Ovary (tissue), 3 donors: ENCODE results near the gene HSD3B7.

Source experiments
- CTCF ChIP-seq, 3 donors: fragments of 450-650 bp in 2 of 3; fragments of 200-600 bp in 1 of 3; IDR thresholded peaks; one replicate each; pipeline versions ENCODE4 v1.5.1 to v1.8.0; 2016 to 2022; ENCODE audit warnings: antibody characterized with exemption in 3 of 3, mild to moderate bottlenecking in 1 of 3
- POLR2A ChIP-seq: fragments of 450-650 bp; IDR thresholded peaks from one replicate; pipeline ENCODE4 v1.6.1; 2017; ENCODE audit warnings: antibody characterized with exemption, mild to moderate bottlenecking, moderate library complexity
- donor health status: DM: no; HTN: no; CAD: no.

- no peak for TF ChIP-seq CTCF (IDR thresholded peaks at IDR 0.05)
- TF ChIP-seq POLR2A = no peak
Observed at GRCh38 chr16:30992276-30992780, 7.3 kb downstream of the HSD3B7 start.
